KBM-7 (cell line): ENCODE results near the gene RNF40.

Source experiments
- DNase-seq: peaks from one replicate; pipeline ENCODE4 v3.0.0-alpha.2; 2015
- in situ Hi-C: fragments of 300-500 bp; cut with MboI; formaldehyde crosslinking; loops from 2 replicates; pipeline ENCODE4 v1.14.3; 2020; ENCODE audit warnings: low sequenced_read_pairs, low pct_unique_long_range_greater_than_20kb, mixed read lengths

Gene RNF40

GRCh38 chr16:30738984-30739951 is 22.9 kb upstream of the RNF40 start:
- in situ Hi-C loops = no loop called here
- no peak for DNase-seq

- DNase-seq = no peak
- in situ Hi-C loops = no loop called here
These were observed 21.5 kb upstream of the RNF40 start for GRCh38 chr16:30740364-30741251.

- in situ Hi-C loops = no loop called here
- no peak for DNase-seq
These were observed 20.6 kb upstream of the RNF40 start for GRCh38 chr16:30741461-30741914.

- no peak for DNase-seq
- in situ Hi-C loops = no loop called here
These were observed 18.4 kb upstream of the RNF40 start for GRCh38 chr16:30743716-30744115.

- in situ Hi-C loops = no loop called here
- no peak for DNase-seq
These were observed 17.9 kb upstream of the RNF40 start for GRCh38 chr16:30744183-30744582.

GRCh38 chr16:30745082-30745481 is 17.0 kb upstream of the RNF40 start:
- in situ Hi-C loops = no loop called here
- no peak for DNase-seq

GRCh38 chr16:30746638-30747175 is 15.4 kb upstream of the RNF40 start:
- in situ Hi-C loops = no loop called here
- DNase-seq = no peak

GRCh38 chr16:30747331-30747730 is 14.8 kb upstream of the RNF40 start:
- in situ Hi-C loops = no loop called here
- no peak for DNase-seq

- in situ Hi-C loops = no loop called here
- DNase-seq = peak; percentile 99
These were observed 14.1 kb upstream of the RNF40 start, which contains the start of gene PHKG2 for GRCh38 chr16:30747799-30748633. PHKG2 (plus strand) TSS chr16:30748425; CDS start chr16:30748821, 396 bp downstream.

- DNase-seq = no peak
- in situ Hi-C loops = no loop called here
These were observed 13.3 kb upstream of the RNF40 start for GRCh38 chr16:30748634-30749445.

GRCh38 chr16:30750201-30750600 is 11.9 kb upstream of the RNF40 start:
- in situ Hi-C loops = no loop called here
- no peak for DNase-seq

GRCh38 chr16:30750876-30751465 is 11.2 kb upstream of the RNF40 start:
- in situ Hi-C loops = no loop called here
- DNase-seq = no peak

- no peak for DNase-seq
- in situ Hi-C loops = no loop called here
These were observed 8.5 kb upstream of the RNF40 start for GRCh38 chr16:30753596-30753995.

- in situ Hi-C loops = no loop called here
These were observed 6.0 kb upstream of the RNF40 start for GRCh38 chr16:30755955-30756780.

GRCh38 chr16:30756781-30757100 is 5.4 kb upstream of the RNF40 start:
- in situ Hi-C loops = no loop called here

More at GRCh38 chr16:30755955-30756780, 6.0 kb upstream of the RNF40 start:
- DNase-seq = no peak

GRCh38 chr16:30757316-30757715 is 4.8 kb upstream of the RNF40 start:
- in situ Hi-C loops = no loop called here
- no peak for DNase-seq

More at GRCh38 chr16:30756781-30757100, 5.4 kb upstream of the RNF40 start:
- no peak for DNase-seq

- in situ Hi-C loops = no loop called here
- peak; percentile 91 for DNase-seq
These were observed 3.1 kb upstream of the RNF40 start for GRCh38 chr16:30758988-30759491.
